ENCODE data around the gene C14orf180.

C14orf180 gene

DNA sequence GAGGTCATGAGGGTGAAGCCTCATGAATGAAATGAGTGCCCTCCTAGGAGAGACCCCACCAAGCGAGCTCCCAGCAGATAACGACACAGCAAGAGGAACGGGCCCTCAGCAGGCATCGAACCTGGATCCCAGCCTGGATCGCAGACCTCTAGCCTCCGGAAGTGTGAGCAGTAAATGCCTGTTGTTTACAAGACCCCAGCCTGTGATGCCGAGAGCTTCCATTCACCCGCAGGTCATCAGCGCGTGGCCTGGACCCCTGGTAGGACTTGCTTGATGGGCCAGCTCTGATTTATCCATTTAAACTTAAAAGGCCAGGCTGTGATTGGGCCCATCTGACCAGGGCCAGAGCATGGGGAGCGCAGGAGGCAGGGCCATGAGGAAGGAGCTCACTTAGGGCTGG lies 18.0 kb downstream of the C14orf180 start:
- TF ChIP-seq CTCF (conservative IDR thresholded peaks at IDR 0.05) (no peak), ZFX (IDR thresholded peaks at IDR 0.05) (no peak)
- H3K27ac ChIP-seq = no peak overlapping the region

DNA sequence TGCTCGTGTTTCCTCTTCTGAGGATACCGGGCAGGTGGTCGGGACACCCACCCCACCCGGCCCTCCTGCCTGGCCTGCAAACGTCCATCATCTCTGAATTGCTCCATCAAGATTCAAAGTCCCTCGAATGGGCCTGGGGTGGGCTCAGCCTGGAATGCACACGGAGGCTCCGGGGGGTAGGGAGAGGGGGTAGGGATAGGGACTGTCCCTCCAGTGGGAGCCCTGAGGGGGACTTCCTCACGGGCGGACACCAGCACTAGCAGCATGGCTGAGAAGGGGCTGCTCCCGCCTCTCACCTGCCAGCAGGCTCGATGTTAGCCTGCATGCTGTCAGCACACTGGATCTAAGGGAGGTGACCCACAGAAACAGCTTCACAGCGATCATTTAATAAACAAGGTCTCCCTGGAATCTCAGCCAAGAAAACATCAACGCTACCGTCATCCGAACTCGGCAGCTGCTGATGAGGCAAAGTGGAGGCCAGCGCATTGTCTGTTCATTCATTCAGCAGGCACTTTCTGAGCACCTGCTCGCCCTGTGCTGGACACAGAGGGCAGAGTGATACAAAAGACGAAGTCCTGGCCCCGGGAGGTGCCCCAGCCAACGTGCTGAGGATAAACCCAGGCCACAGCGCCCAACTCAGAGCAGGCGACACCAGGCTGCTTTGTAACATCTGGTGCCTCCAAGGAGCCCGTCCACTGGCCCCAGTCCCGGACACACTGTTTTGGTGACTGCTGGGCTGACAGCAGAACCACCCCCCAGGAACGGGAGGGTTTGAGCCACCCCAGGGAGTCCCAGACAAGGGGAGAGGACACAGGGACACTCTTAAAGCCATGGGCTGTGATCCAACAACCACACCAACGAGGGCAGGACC lies 18.7 kb downstream of the C14orf180 start:
- TF ChIP-seq CTCF (conservative IDR thresholded peaks at IDR 0.05) = no peak
- TF ChIP-seq ZFX (IDR thresholded peaks at IDR 0.05) = no peak
- no peak overlapping the region for H3K27ac ChIP-seq

GRCh38 chr14:104598910-104599273 lies 19.3 kb downstream of the C14orf180 start:
- no peak overlapping the region for H3K27ac ChIP-seq
- TF ChIP-seq ZFX (IDR thresholded peaks at IDR 0.05) = no peak
- TF ChIP-seq CTCF (conservative IDR thresholded peaks at IDR 0.05) = no peak

GRCh38 chr14:104599446-104599845 lies 19.9 kb downstream of the C14orf180 start:
- no peak for TF ChIP-seq ZFX (IDR thresholded peaks at IDR 0.05)
- TF ChIP-seq CTCF (conservative IDR thresholded peaks at IDR 0.05) = no peak
- no peak overlapping the region for H3K27ac ChIP-seq

- no peak overlapping the region for H3K27ac ChIP-seq
- TF ChIP-seq CTCF (conservative IDR thresholded peaks at IDR 0.05) = no peak
- TF ChIP-seq ZFX (IDR thresholded peaks at IDR 0.05) = no peak
Measured at GRCh38 chr14:104600141-104600643, 20.6 kb downstream of the C14orf180 start.

DNA sequence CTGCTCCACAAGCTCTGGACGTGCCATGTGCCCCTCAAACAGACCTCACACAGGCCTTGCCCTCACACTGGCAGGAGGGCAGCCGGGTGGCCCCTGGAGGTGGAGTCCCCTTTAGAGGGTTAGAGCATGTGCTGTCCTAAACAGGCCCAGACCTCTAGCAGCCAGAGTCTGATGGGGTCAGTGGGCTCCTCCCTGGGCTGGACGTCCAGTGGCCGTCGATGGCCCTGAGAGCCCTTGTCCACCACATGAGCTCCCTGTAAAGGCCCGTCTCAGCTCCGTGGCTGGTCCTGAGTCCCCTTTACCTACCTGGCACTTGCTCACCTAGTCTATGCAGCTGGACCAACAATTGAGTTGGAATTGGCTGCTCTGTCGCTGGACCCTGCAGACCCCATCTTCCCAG lies 21.2 kb downstream of the C14orf180 start:
- TF ChIP-seq ZFX (IDR thresholded peaks at IDR 0.05) (no peak), CTCF (conservative IDR thresholded peaks at IDR 0.05) (no peak)
- H3K27ac ChIP-seq = no peak overlapping the region

DNA sequence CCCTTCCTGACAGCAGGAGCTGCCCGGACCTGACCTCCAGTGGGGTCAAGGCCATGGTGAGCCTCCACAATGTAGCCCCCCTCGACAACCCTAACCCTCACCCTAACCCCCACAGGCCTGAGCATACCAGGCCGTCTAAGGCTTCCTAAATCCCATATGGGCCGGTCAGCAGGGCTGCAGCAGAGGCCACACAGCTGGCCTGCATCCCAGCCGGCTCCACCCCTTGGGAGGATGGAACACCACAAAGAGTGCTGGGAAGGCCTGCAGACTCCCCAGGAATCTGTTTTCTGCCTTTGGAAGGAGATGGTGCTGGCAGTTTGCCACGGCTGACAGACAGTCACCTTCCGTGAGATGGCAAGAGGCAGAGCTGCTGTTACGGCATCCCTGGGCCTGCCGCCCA lies 22.2 kb downstream of the C14orf180 start:
- no peak for TF ChIP-seq ZFX (IDR thresholded peaks at IDR 0.05)
- no peak for TF ChIP-seq CTCF (conservative IDR thresholded peaks at IDR 0.05)
- no peak overlapping the region for H3K27ac ChIP-seq
